GM23338 (cell line): Measurements from ENCODE around the gene IL18BP. TPM values are rescaled to one million over a fixed set of nuclear protein-coding genes. Genes with fewer than 3 reads are reported as not detected.

Source experiments
- ATAC-seq: fragments of 200-7000 bp; cut with Tn5 transposase; 3 replicates; pipeline ENCODE4 v1.9.1; 2020
- DNase-seq: peaks from one replicate; pipeline ENCODE4 v3.0.0-alpha.2; 2015; ENCODE audit warnings: low spot score
- H2AFZ ChIP-seq: fragments of 200-600 bp; sonication (generic); 2 replicates; pipeline ENCODE4 v1.8.0; 2016; ENCODE audit warnings: antibody characterized with exemption, mild to moderate bottlenecking, moderate library complexity
- H3F3A ChIP-seq: fragments of 200-600 bp; sonication (generic); replicated peaks from 2 replicates; pipeline ENCODE4 v1.8.0; 2017; ENCODE audit warnings: antibody characterized with exemption, mixed run types, low read depth
- H3K27ac ChIP-seq: fragments of 200-600 bp; sonication (generic); 2 replicates; pipeline ENCODE4 v1.6.1; 2016; ENCODE audit warnings: low read depth
- H3K27me3 ChIP-seq: fragments of 200-600 bp; sonication (generic); 2 replicates; pipeline ENCODE4 v1.8.0; 2016; ENCODE audit warnings: mild to moderate bottlenecking, mixed run types, moderate library complexity; ENCODE audit not compliant: insufficient read depth
- H3K36me3 ChIP-seq: fragments of 200-600 bp; sonication (generic); 2 replicates; pipeline ENCODE4 v1.8.0; 2016; ENCODE audit warnings: mild to moderate bottlenecking; ENCODE audit not compliant: insufficient read depth
- H3K4me1 ChIP-seq: fragments of 200-600 bp; sonication (generic); 2 replicates; pipeline ENCODE4 v1.8.0; 2016; ENCODE audit warnings: mild to moderate bottlenecking, moderate library complexity; ENCODE audit not compliant: insufficient read depth
- H3K4me2 ChIP-seq: fragments of 200-600 bp; sonication (generic); 2 replicates; pipeline ENCODE4 v1.7.1; 2017; ENCODE audit warnings: mixed run types
- H3K4me3 ChIP-seq: fragments of 200-600 bp; sonication (generic); 2 replicates; pipeline ENCODE4 v1.6.1; 2016; ENCODE audit warnings: mixed run types
- H3K79me2 ChIP-seq: fragments of 200-600 bp; sonication (generic); replicated peaks from 2 replicates; pipeline ENCODE4 v1.8.0; 2017; ENCODE audit warnings: mild to moderate bottlenecking; ENCODE audit not compliant: insufficient read depth
- H3K9me2 ChIP-seq: fragments of 200-600 bp; sonication (generic); 2 replicates; pipeline ENCODE4 v1.8.0; 2017; ENCODE audit not compliant: insufficient read depth
- H4K20me1 ChIP-seq: fragments of 200-600 bp; sonication (generic); replicated peaks from 2 replicates; pipeline ENCODE4 v1.8.0; 2017; ENCODE audit warnings: mild to moderate bottlenecking; ENCODE audit not compliant: insufficient read depth
- H3K27ac Mint-ChIP-seq: 2 replicates; pipeline ENCODE4 v1.8.0; 2020; ENCODE audit warnings: inconsistent platforms, mild to moderate bottlenecking, moderate library complexity, mixed read lengths
- H3K27me3 Mint-ChIP-seq: 3 replicates; pipeline ENCODE4 v1.8.0; 2022; ENCODE audit warnings: low read depth, mild to moderate bottlenecking, moderate library complexity, mixed read lengths, inconsistent platforms; ENCODE audit not compliant: insufficient read depth, poor library complexity
- H3K36me3 Mint-ChIP-seq: 3 replicates; pipeline ENCODE4 v1.8.0; 2021; ENCODE audit warnings: low read depth, mild to moderate bottlenecking, inconsistent platforms, moderate library complexity, mixed read lengths
- H3K4me1 Mint-ChIP-seq: 3 replicates; pipeline ENCODE4 v1.8.0; 2020; ENCODE audit warnings: mild to moderate bottlenecking, inconsistent platforms, mixed read lengths
- H3K4me3 Mint-ChIP-seq: 3 replicates; pipeline ENCODE4 v1.8.0; 2021; ENCODE audit warnings: moderate library complexity, mild to moderate bottlenecking, inconsistent platforms, mixed read lengths
- H3K9me3 Mint-ChIP-seq: 3 replicates; pipeline ENCODE4 v1.8.0; 2020; ENCODE audit warnings: moderate library complexity, mild to moderate bottlenecking, inconsistent platforms, mixed read lengths
- JUNB ChIP-seq: IDR thresholded peaks from one replicate; pipeline ENCODE4 v1.6.1; 2016; ENCODE audit warnings: antibody characterized with exemption; ENCODE audit not compliant: unreplicated experiment
- NANOG ChIP-seq: IDR thresholded peaks from 2 replicates; pipeline ENCODE4 v1.6.1; 2016; ENCODE audit warnings: antibody characterized with exemption, borderline replicate concordance
- POLR2AphosphoS5 ChIP-seq: IDR thresholded peaks from 2 replicates; pipeline ENCODE4 v1.6.1; 2016; ENCODE audit warnings: antibody characterized with exemption, low read depth
- STAT1 ChIP-seq: IDR thresholded peaks from one replicate; pipeline ENCODE4 v1.6.1; 2016; ENCODE audit warnings: antibody characterized with exemption; ENCODE audit not compliant: unreplicated experiment
- ZNF114 ChIP-seq: fragments of 250-450 bp; sonication (Bioruptor Pico); IDR thresholded peaks from 2 replicates; pipeline ENCODE4 v1.5.0; 2020; ENCODE audit warnings: mild to moderate bottlenecking, moderate library complexity
- ZNF331 ChIP-seq: fragments of 250-450 bp; sonication (Bioruptor Pico); IDR thresholded peaks from 2 replicates; pipeline ENCODE4 v1.5.0; 2020; ENCODE audit warnings: low read depth, mild to moderate bottlenecking, moderate library complexity
- polyA plus RNA-seq: library from polyadenylated mRNA; unstranded; fragments of >200 nt; fragmentation: Nextera tagmentation; extraction: Ambion mirVana; gene quantifications from 2 replicates; pipeline ENCODE4 v1.2.1, GENCODE V29; 2016
- total RNA-seq: library from RNA; depleted of rRNA; stranded (reverse); fragments of >200 nt; shearing (Covaris generic); gene quantifications from 2 replicates; pipeline ENCODE4 v1.2.3, GENCODE V29; 2014
- TF ChIP-seq, protein P1 (sequence below): IDR thresholded peaks from 2 replicates; pipeline ENCODE4 v1.6.1; 2016; ENCODE audit warnings: antibody characterized with exemption
- TF ChIP-seq, protein P2 (sequence below): fragments of 250-450 bp; sonication (Bioruptor Pico); IDR thresholded peaks from 2 replicates; pipeline ENCODE4 v1.5.0; 2020; ENCODE audit warnings: mild to moderate bottlenecking, moderate library complexity

The IL18BP gene
- total and polyA plus RNA-seq, 2 experiments from 2014 or later, result 3.8 to 11.2 TPM

- peaks cover 41% of the 10 kb centered on the region for H3K27me3 Mint-ChIP-seq
- no peak overlapping the region for H3K4me2 ChIP-seq
- no peak overlapping the region for H3K4me3 Mint-ChIP-seq
- H3K4me3 ChIP-seq, result no peak overlapping the region
- no peaks in the 10 kb centered on the region for H3K27me3 ChIP-seq
- H4K20me1 ChIP-seq, result peaks cover 19% of the 10 kb centered on the region
- H3K36me3 ChIP-seq, result peaks cover 9% of the 10 kb centered on the region; the same call in 1 of the 2 replicates
- no peak for ATAC-seq
- H3K27ac Mint-ChIP-seq, result no peak overlapping the region
- H3K36me3 Mint-ChIP-seq, result peaks cover 78% of the 10 kb centered on the region
- no peaks in the 10 kb centered on the region for H3K4me1 ChIP-seq
- H3F3A ChIP-seq, result peaks cover 3% of the 10 kb centered on the region
- TF ChIP-seq, protein P1, sequence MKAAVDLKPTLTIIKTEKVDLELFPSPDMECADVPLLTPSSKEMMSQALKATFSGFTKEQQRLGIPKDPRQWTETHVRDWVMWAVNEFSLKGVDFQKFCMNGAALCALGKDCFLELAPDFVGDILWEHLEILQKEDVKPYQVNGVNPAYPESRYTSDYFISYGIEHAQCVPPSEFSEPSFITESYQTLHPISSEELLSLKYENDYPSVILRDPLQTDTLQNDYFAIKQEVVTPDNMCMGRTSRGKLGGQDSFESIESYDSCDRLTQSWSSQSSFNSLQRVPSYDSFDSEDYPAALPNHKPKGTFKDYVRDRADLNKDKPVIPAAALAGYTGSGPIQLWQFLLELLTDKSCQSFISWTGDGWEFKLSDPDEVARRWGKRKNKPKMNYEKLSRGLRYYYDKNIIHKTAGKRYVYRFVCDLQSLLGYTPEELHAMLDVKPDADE, result no peak
- TF ChIP-seq, protein P2, sequence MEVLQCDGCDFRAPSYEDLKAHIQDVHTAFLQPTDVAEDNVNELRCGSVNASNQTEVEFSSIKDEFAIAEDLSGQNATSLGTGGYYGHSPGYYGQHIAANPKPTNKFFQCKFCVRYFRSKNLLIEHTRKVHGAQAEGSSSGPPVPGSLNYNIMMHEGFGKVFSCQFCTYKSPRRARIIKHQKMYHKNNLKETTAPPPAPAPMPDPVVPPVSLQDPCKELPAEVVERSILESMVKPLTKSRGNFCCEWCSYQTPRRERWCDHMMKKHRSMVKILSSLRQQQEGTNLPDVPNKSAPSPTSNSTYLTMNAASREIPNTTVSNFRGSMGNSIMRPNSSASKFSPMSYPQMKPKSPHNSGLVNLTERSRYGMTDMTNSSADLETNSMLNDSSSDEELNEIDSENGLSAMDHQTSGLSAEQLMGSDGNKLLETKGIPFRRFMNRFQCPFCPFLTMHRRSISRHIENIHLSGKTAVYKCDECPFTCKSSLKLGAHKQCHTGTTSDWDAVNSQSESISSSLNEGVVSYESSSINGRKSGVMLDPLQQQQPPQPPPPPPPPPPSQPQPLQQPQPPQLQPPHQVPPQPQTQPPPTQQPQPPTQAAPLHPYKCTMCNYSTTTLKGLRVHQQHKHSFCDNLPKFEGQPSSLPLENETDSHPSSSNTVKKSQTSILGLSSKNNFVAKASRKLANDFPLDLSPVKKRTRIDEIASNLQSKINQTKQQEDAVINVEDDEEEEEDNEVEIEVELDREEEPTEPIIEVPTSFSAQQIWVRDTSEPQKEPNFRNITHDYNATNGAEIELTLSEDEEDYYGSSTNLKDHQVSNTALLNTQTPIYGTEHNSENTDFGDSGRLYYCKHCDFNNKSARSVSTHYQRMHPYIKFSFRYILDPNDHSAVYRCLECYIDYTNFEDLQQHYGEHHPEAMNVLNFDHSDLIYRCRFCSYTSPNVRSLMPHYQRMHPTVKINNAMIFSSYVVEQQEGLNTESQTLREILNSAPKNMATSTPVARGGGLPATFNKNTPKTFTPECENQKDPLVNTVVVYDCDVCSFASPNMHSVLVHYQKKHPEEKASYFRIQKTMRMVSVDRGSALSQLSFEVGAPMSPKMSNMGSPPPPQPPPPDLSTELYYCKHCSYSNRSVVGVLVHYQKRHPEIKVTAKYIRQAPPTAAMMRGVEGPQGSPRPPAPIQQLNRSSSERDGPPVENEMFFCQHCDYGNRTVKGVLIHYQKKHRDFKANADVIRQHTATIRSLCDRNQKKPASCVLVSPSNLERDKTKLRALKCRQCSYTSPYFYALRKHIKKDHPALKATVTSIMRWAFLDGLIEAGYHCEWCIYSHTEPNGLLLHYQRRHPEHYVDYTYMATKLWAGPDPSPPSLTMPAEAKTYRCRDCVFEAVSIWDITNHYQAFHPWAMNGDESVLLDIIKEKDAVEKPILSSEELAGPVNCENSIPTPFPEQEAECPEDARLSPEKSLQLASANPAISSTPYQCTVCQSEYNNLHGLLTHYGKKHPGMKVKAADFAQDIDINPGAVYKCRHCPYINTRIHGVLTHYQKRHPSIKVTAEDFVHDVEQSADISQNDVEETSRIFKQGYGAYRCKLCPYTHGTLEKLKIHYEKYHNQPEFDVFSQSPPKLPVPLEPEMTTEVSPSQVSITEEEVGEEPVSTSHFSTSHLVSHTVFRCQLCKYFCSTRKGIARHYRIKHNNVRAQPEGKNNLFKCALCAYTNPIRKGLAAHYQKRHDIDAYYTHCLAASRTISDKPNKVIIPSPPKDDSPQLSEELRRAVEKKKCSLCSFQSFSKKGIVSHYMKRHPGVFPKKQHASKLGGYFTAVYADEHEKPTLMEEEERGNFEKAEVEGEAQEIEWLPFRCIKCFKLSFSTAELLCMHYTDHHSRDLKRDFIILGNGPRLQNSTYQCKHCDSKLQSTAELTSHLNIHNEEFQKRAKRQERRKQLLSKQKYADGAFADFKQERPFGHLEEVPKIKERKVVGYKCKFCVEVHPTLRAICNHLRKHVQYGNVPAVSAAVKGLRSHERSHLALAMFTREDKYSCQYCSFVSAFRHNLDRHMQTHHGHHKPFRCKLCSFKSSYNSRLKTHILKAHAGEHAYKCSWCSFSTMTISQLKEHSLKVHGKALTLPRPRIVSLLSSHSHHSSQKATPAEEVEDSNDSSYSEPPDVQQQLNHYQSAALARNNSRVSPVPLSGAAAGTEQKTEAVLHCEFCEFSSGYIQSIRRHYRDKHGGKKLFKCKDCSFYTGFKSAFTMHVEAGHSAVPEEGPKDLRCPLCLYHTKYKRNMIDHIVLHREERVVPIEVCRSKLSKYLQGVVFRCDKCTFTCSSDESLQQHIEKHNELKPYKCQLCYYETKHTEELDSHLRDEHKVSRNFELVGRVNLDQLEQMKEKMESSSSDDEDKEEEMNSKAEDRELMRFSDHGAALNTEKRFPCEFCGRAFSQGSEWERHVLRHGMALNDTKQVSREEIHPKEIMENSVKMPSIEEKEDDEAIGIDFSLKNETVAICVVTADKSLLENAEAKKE (CRISPR knock-in tag), result no peak
- TF ChIP-seq NANOG, result no peak
- no peak for TF ChIP-seq POLR2AphosphoS5
- no peak for TF ChIP-seq ZNF331
- TF ChIP-seq ZNF114, result no peak
- TF ChIP-seq JUNB, result no peak
- TF ChIP-seq STAT1, result no peak
- H3K27ac ChIP-seq, result no peak overlapping the region
- H3K4me1 Mint-ChIP-seq, result no peaks in the 10 kb centered on the region; the same call in 2 of the 3 replicates
- H3K9me3 Mint-ChIP-seq, result peaks cover 2% of the 10 kb centered on the region; the same call in 1 of the 3 replicates
- DNase-seq, result no peak
- H2AFZ ChIP-seq, result no peak overlapping the region
- no peaks in the 10 kb centered on the region for H3K79me2 ChIP-seq
- H3K9me2 ChIP-seq, result no peaks in the 10 kb centered on the region
Measured at GRCh38 chr11:72004515-72005346, 6.0 kb downstream of the IL18BP start.
